ENCODE results near the gene ROBO3.

The ROBO3 gene

GRCh38 chr11:124843616-124843910, 21.7 kb upstream of the ROBO3 start:
- DNase-seq: no peak

DNA sequence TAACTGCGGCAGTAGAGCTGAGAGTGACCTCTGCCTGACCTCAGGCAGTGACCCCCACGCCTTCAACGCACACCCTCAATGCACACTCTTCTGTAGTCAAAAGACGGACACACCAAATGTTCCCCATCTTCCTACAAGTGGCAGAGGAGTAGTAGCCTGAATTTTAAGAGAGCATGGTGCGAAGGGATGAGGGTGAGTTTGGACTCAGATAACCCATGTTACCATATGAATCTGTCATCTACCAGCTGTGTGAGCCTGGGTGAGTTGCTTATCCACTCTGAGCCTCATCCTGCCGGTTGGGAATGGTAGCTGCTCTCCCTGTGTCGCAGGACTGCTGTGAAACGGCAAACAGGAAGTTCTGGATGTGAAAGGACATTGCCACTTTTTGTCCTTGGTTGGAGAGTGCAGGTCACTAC, 20.6 kb upstream of the ROBO3 start:
- no peak for DNase-seq

DNA sequence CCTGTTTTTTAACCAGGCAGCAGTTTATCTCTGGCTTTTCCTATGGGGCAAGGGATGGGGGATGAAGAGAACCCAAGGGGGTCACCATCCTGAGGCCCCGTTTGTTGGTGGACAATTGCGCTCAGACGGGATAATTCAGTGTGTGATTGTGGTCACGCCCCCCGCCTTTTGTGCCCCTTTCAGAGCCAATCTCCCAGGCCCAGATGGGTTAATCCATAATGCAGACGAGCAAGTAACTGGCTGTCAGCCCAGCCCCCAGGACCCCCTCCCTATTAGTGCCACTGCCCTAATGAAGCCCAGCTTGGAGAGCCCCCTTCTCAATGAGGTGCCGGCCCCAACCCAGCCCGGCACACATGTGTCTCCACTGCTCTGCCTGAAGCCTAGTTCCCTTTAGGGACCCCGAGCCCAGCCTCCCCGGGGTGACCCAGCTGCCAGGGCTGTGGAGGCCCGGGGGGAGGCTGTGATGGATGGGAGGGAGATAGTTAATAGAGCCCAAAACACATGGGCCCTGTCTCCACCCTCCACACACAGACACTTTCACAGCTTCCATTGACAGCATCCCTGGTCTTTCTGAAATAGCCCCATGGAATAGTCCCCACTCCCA, 19.1 kb upstream of the ROBO3 start:
- no peak for DNase-seq

DNA sequence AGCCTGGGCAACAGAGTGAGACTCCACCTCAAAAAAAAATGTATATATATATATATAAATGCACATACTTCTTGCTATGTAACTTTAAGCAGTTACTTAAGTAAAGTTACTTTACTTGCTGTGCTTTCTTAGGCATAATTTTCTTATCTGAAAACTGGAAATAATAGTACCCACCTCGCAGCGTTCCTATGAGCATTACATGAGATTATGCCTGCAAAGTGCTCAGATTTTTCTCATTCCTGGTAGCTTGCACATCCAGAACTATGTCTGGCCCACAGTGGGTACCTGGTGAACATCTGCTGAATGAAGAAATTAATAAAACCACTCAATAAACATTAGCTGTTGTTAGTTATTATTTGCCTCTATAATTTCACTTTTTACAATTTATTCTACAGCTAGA, 6.1 kb upstream of the ROBO3 start:
- DNase-seq: no peak

DNA sequence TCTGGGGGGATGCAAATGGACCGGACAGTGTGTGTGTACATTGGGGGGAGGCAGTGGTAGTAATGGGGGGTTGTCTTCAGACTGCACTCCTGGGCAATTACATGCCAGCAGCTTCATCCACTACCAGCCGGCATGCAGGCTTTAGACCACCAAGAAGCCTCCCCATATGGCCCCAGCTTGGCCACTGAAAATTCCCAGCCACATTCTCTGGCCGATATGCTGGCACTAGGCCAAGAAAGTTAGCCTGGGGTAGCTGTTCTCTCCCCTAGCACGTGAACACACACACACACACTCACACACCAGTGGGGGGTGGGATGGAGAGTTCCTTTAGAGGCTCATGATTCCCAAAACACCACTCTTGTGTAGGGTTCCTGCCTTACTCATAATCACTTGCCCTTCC, 3.6 kb upstream of the ROBO3 start:
- DNase-seq: no peak

- DNase-seq: no peak
These were observed 2.0 kb upstream of the ROBO3 start for GRCh38 chr11:124863137-124863825.

DNA sequence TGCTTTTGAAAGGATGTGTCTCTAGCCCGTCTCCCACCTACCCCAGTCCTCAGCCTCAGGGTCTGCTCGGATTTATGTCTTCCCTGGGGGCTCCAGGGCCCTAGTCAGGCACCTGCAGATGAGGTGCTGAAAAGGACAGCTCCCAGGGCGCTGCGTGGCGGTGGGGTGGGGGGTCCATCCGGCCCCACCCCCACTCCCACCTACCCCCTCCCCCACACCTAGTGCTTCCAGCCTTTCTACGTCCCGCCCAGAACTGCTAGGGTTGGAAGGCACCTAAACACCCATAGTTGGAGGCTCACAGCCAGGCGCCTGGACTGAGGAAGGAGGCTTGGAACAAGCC, 1.4 kb upstream of the ROBO3 start:
- no peak for DNase-seq

DNA sequence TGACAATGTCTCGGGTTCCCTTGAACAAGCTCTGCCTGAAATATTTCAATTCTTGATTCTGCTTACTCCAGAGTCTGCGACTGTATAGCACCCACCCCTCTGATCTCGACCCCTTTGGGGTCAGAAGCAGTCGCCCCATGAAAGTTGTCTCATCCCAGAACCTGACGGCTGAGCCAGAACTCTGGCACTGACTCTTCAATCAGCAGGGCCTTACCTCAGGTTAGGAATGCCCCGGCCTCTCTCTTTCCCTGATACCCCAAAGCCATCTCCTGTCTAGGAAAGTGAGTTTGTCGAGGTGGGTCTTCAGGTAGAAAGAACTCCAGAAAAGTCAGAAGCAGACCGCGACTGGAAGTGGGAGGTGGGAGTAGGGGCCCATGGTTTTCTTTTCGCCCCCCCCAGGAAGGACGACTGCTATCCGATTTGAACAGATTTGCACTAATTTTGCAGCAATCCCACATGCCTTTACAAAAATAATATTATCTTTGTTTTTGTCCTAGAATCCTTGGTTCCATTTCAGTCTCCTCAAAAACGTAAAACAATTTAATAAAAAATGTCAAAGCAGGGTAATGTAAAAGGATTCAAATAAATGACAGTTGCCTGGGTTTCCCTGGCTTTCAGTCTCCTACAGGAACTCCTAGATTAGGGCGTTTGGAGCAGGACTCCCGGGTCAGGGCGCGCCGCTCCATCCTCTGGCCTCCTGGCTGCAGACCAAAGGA, 898 bp upstream of the ROBO3 start:
- no peak for DNase-seq

- no peak for DNase-seq
These were observed 396 bp upstream of the ROBO3 start for GRCh38 chr11:124864892-124865180.

- DNase-seq: peak; percentile 18
These were observed 945 bp downstream of the ROBO3 start for GRCh38 chr11:124865902-124866851.

- no peak for DNase-seq
These were observed 2.5 kb downstream of the ROBO3 start for GRCh38 chr11:124867700-124868099.

GRCh38 chr11:124868331-124869274, 3.4 kb downstream of the ROBO3 start:
- DNase-seq: no peak

DNA sequence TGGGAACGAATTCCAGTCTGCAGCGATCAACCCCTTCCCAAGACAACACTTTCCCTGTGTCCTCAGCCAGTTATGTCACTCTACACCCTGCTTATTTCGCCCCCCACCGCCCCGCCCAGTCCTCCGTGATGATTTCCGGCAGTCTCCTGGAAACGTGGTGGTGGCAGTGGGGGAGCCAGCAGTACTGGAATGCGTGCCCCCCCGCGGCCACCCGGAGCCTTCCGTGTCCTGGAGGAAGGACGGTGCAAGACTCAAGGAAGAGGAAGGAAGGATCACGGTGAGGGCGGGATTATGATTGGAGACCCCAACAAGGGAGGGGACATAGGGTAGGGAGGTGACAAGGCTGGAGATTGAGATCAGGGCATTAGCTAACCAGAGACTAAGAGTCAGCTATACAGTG, 4.1 kb downstream of the ROBO3 start:
- DNase-seq: no peak

- DNase-seq: no peak
These were observed 4.7 kb downstream of the ROBO3 start for GRCh38 chr11:124869856-124870387.

- no peak for DNase-seq
These were observed 5.2 kb downstream of the ROBO3 start for GRCh38 chr11:124870430-124870829.

- no peak for DNase-seq
These were observed 7.0 kb downstream of the ROBO3 start for GRCh38 chr11:124872280-124872679.

DNA sequence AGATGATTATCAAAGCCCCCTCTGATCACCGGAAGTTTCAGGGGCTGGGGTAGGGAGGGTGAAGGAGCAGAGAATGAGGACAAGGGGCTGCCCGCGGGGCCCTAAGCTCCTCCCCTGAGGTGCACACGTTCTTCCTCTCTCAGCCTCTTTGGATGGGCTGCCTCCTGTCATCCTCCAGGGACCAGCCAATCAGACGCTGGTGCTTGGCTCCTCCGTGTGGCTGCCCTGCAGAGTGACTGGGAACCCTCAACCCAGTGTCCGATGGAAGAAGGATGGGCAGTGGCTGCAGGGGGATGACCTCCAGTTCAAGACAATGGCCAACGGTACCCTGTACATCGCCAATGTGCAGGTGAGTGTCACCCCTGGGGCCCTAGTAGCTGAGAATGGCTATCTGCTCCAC, 7.5 kb downstream of the ROBO3 start:
- no peak for DNase-seq

GRCh38 chr11:124873951-124874350, 8.7 kb downstream of the ROBO3 start:
- DNase-seq: peak; percentile 11

GRCh38 chr11:124874571-124875255, 9.5 kb downstream of the ROBO3 start:
- no peak for DNase-seq

- DNase-seq: no peak
These were observed 10.2 kb downstream of the ROBO3 start for GRCh38 chr11:124875401-124875800.

DNA sequence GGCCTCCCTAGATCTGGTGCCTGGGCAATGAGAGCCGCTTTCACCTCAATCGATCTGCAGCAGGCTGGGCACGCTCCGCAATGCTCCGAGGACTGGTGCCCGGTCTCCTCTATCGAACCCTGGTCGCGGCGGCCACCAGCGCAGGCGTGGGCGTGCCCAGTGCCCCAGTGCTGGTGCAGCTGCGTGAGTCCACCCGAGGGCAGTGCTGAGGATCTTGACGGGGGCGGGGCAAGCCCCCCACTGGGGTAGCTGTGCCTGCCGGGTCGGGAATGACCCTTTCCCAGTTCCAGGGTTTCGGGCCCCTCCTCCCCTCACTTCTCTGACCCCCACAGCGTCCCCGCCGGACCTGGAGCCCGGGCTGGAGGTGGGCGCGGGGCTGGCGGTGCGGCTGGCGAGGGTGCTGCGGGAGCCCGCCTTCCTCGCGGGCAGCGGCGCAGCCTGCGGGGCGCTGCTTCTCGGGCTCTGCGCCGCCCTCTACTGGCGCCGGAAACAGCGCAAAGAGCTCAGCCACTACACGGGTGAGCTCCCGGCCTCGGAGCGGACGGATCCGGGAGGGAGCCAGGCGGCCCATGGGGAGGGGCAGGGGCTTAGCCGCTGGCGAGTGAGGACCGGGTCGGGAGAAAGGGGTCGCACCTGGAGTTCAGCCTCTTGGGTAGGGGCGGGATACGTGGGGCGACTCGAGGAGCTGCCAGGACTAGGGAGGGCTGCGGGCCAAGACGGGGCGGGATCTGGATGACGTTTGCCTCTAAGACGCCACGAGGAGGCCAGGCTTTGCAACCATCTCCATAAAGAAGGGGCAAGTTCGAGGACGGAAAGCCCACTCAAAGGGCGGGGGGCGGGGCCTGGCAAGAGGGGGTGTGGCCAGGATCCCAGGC, 10.9 kb downstream of the ROBO3 start:
- peak; percentile 88 for DNase-seq

All from NCI-H2171 treated with DMSO at 0.1 percent for 48 hours (cell line).